ENCODE measurements around the gene ARL3. TPM values are rescaled to one million over a fixed set of nuclear protein-coding genes. Genes with fewer than 3 reads are reported as not detected.

ARL3 gene
- total RNA-seq, 1 donor: 6.0 TPM

- no peak for TF ChIP-seq CTCF (IDR thresholded peaks at IDR 0.05; ENCODE audit: insufficient read depth, low read depth, low read length)
- no peak overlapping the region for H3K4me3 ChIP-seq (ENCODE audit: low read depth, low read length)
- no peak for DNase-seq (ENCODE audit: low read depth)
Measured at GRCh38 chr10:102651455-102652169, 62.6 kb downstream of the ARL3 start.

GRCh38 chr10:102650655-102651454, 63.3 kb downstream of the ARL3 start:
- TF ChIP-seq CTCF (IDR thresholded peaks at IDR 0.05; ENCODE audit: insufficient read depth, low read depth, low read length): no peak
- no peak overlapping the region for H3K4me3 ChIP-seq (ENCODE audit: low read depth, low read length)
- DNase-seq (ENCODE audit: low read depth): no peak

- TF ChIP-seq CTCF (IDR thresholded peaks at IDR 0.05; ENCODE audit: insufficient read depth, low read depth, low read length): no peak
- H3K4me3 ChIP-seq (ENCODE audit: low read depth, low read length): peak overlapping the region; percentile 97
- no peak for DNase-seq (ENCODE audit: low read depth)
Measured at GRCh38 chr10:102649797-102650654, 64.2 kb downstream of the ARL3 start.

- H3K4me3 ChIP-seq (ENCODE audit: low read depth, low read length): peak overlapping the region; percentile 97
- DNase-seq (ENCODE audit: low read depth): no peak
- TF ChIP-seq CTCF (IDR thresholded peaks at IDR 0.05; ENCODE audit: insufficient read depth, low read depth, low read length): no peak
Measured at GRCh38 chr10:102648889-102649796, 65.1 kb downstream of the ARL3 start.

- TF ChIP-seq CTCF (IDR thresholded peaks at IDR 0.05; ENCODE audit: insufficient read depth, low read depth, low read length): no peak
- no peak for DNase-seq (ENCODE audit: low read depth)
- peak overlapping the region; percentile 97 for H3K4me3 ChIP-seq (ENCODE audit: low read depth, low read length)
Measured at GRCh38 chr10:102648269-102648888, 65.8 kb downstream of the ARL3 start.
